GM21786 (cell line): Measurements from ENCODE around the gene CYP2E1.
"Not testable (repeated sequence)": the region's sequence is repeated elsewhere in the genome, so short reads cannot be mapped to it uniquely, and the experiment has no call there.

ENCODE experiments used
- ATAC-seq: cut with Tn5 transposase; IDR thresholded peaks from one replicate; pipeline ENCODE4 v1.9.1; 2021; ENCODE audit not compliant: unreplicated experiment

The CYP2E1 gene

GRCh38 chr10:133569801-133570200 is 42.6 kb downstream of the CYP2E1 start:
- ATAC-seq = not testable (repeated sequence)

GRCh38 chr10:133572055-133572454 is 44.9 kb downstream of the CYP2E1 start:
- ATAC-seq = not testable (repeated sequence)

- not testable (repeated sequence) for ATAC-seq
Observed at GRCh38 chr10:133573460-133573859, 46.3 kb downstream of the CYP2E1 start.

- not testable (repeated sequence) for ATAC-seq
Observed at GRCh38 chr10:133577037-133577436, 49.9 kb downstream of the CYP2E1 start.
